Caco-2 (cell line): ENCODE measurements around the gene DLX1. TPM values are rescaled to one million over a fixed set of nuclear protein-coding genes. Genes with fewer than 3 reads are reported as not detected.

Source experiments
- BruUV-seq: library from RNA; stranded (reverse); fragments of 400-500 nt; replicated peaks from 2 replicates; lab custom pipeline; 2021; lab: Mats Ljungman, UMichigan
- CTCF ChIA-PET: fragments of 300-600 bp; sonication (Branson Sonifier 250); formaldehyde crosslinking; loops from one replicate; lab custom pipeline; 2022; ENCODE audit warnings: antibody characterized with exemption; lab: Charles Lee
- POLR2A ChIA-PET: fragments of 300-600 bp; sonication (Branson Sonifier 250); formaldehyde crosslinking; loops from one replicate; lab custom pipeline; 2022; ENCODE audit warnings: antibody characterized with exemption; lab: Charles Lee
- DNase-seq, 2 experiments: peaks; one replicate each; pipeline versions ENCODE4 v3.0.0 to v3.0.0-alpha.2; 2020 to 2022
- H3K27me3 ChIP-seq: replicated peaks from 2 replicates; pipeline ENCODE4 v1.6.0; 2011; ENCODE audit warnings: low read length; ENCODE audit not compliant: control insufficient read depth, insufficient read depth
- H3K36me3 ChIP-seq: 2 replicates; pipeline ENCODE4 v1.5.1; 2011; ENCODE audit warnings: low read length; ENCODE audit not compliant: control insufficient read depth, insufficient read depth
- H3K4me1 ChIP-seq: fragments of 250-450 bp; sonication (Bioruptor Pico); 2 replicates; pipeline ENCODE4 v1.5.1; 2020; ENCODE audit warnings: mild to moderate bottlenecking
- H3K4me3 ChIP-seq: 2 replicates; pipeline ENCODE4 v1.5.1; 2011; ENCODE audit warnings: low read depth, mild to moderate bottlenecking, control low read depth, low read length
- H3K9me3 ChIP-seq: fragments of 250-450 bp; sonication (Bioruptor Pico); 2 replicates; pipeline ENCODE4 v1.5.1; 2020; ENCODE audit warnings: mild to moderate bottlenecking, moderate library complexity
- H3K27ac Mint-ChIP-seq: one replicate; pipeline ENCODE4 v1.8.0; 2022; ENCODE audit warnings: mixed read lengths; ENCODE audit not compliant: unreplicated experiment
- H3K27me3 Mint-ChIP-seq: one replicate; pipeline ENCODE4 v1.8.0; 2022; ENCODE audit warnings: mixed read lengths; ENCODE audit not compliant: insufficient read depth, unreplicated experiment
- H3K36me3 Mint-ChIP-seq: one replicate; pipeline ENCODE4 v1.8.0; 2022; ENCODE audit warnings: mild to moderate bottlenecking, mixed read lengths; ENCODE audit not compliant: insufficient read depth, unreplicated experiment
- H3K4me1 Mint-ChIP-seq: one replicate; pipeline ENCODE4 v1.8.0; 2022; ENCODE audit warnings: low read depth, mixed read lengths; ENCODE audit not compliant: unreplicated experiment
- H3K4me3 Mint-ChIP-seq: one replicate; pipeline ENCODE4 v1.8.0; 2022; ENCODE audit warnings: mild to moderate bottlenecking, moderate library complexity, mixed read lengths; ENCODE audit not compliant: unreplicated experiment
- H3K9me3 Mint-ChIP-seq: one replicate; pipeline ENCODE4 v1.8.0; 2022; ENCODE audit warnings: mixed read lengths; ENCODE audit not compliant: unreplicated experiment
- CTCF ChIP-seq, 2 experiments: fragments of 200-600 bp in 1 of 2; IDR thresholded peaks; 1 replicate in 1 of 2; 2 replicates in 1 of 2; pipeline versions ENCODE4 v1.5.1 to v1.8.0; 2011 to 2022; ENCODE audit warnings: antibody characterized with exemption in 1 of 2, control low read depth in 1 of 2, inconsistent platforms in 1 of 2, low read depth in 1 of 2, low read length in 1 of 2, mild to moderate bottlenecking in 1 of 2, moderate library complexity in 1 of 2; ENCODE audit not compliant: insufficient read depth in 1 of 2, severe bottlenecking in 1 of 2, unreplicated experiment in 1 of 2
- intact Hi-C: fragments of 100-400 bp; cut with micrococcal nuclease; formaldehyde crosslinking; loops from one replicate; pipeline ENCODE4 v1.10.0; 2022; ENCODE audit not compliant: unreplicated experiment
- total RNA-seq: library from RNA; stranded (reverse); gene quantifications from 2 replicates; pipeline ENCODE4 v1.2.3, GENCODE V29; 2022

Gene DLX1
- total RNA-seq, 1 experiment from 2014 or later: 1.2 TPM

DNA sequence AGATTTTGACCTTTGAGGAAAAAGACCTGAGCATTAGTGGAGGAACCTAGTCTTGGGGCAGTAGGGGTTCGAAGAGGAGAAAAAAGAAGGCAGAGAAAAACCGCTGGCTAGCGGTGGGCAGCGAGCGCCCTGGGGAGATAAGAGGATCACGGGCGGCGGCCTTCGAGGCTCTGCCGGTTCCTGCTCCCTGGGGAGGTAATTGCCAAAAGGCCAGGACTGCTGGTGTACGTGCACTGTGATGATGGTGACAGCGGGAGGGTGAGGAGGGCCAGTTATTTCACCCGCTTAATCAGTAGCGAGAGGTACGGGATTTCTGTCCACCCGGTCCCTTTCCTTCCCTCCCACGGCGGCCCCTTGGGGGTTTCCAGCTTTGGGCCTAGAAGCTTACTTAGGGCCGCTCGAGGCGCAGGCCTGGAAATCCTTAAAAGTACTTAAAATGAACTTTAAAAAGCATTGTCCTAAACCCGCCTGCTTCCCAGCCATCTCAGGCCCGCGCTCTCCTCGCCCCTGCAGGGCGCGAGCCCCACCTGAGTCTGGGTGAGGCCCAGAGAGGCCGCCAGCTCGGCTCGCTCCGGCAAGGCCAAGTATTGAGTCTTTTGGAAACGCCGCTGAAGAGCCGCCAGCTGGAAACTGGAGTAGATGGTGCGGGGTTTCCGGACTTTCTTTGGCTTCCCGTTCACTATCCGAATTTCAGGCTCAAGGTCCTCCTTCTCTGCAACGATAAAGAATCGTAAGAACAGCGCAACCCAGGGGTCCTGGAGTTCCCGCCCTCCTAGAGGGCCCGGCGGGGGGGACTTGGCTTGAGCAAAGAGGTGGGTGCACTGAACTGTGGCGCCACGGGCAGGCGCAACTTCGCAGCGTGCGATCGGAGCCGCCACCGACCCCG, 15.9 kb downstream of the DLX1 start:
- Histone ChIP-seq H3K4me1 (peaks cover 11% of the 10 kb centered on the region), H3K4me3 (peak overlapping the region; percentile 62), H3K36me3 (no peaks in the 10 kb centered on the region), H3K27me3 (no peaks in the 10 kb centered on the region), H3K9me3 (no peaks in the 10 kb centered on the region)
- Mint-ChIP-seq H3K27ac (no peak overlapping the region), H3K36me3 (peaks cover 23% of the 10 kb centered on the region), H3K4me1 (peaks cover 14% of the 10 kb centered on the region), H3K4me3 (peak overlapping the region; percentile 88), H3K9me3 (no peaks in the 10 kb centered on the region), H3K27me3 (peaks cover 3% of the 10 kb centered on the region)
- intact Hi-C loops: loop anchor here (5.0 kb wide), 2 partner anchors 209 to 414 kb away; partner anchors contain the start of genes DYNC1I2 and SLC25A12
- BruUV-seq: no TSS peak
- no peak for TF ChIP-seq CTCF (IDR thresholded peaks at IDR 0.05; ENCODE audit: insufficient read depth in 1 of 2, low read depth in 1 of 2, low read length in 1 of 2, severe bottlenecking in 1 of 2, unreplicated experiment in 1 of 2)
- ChIA-PET CTCF (interaction anchor here (1.6 to 1.7 kb wide), 2 partner anchors 13 to 26 kb away, joined by 8 to 10 read pairs; no protein-coding TSS in a partner anchor), POLR2A (interaction anchor here (2.8 kb wide), 1 partner anchor 16 kb away, joined by 16 read pairs; the partner anchor contains the start of gene DLX1)
- DNase-seq: no peak

- H3K4me1 ChIP-seq: peaks cover 11% of the 10 kb centered on the region
- TSS peak; percentile 40 for BruUV-seq
- Mint-ChIP-seq H3K36me3 (peaks cover 20% of the 10 kb centered on the region), H3K27ac (peak overlapping the region; percentile 48), H3K4me1 (peaks cover 14% of the 10 kb centered on the region), H3K27me3 (peaks cover 3% of the 10 kb centered on the region), H3K4me3 (peak overlapping the region; percentile 88), H3K9me3 (no peaks in the 10 kb centered on the region)
- TF ChIP-seq CTCF (IDR thresholded peaks at IDR 0.05; ENCODE audit: insufficient read depth in 1 of 2, low read depth in 1 of 2, low read length in 1 of 2, severe bottlenecking in 1 of 2, unreplicated experiment in 1 of 2): no peak
- H3K27me3 ChIP-seq: no peaks in the 10 kb centered on the region
- H3K9me3 ChIP-seq: no peaks in the 10 kb centered on the region
- POLR2A ChIA-PET: interaction anchor here (1.5 to 2.8 kb wide), 2 partner anchors 17 to 180 kb away, joined by 7 to 16 read pairs; partner anchors contain the start of genes DLX1 and HAT1
- no peaks in the 10 kb centered on the region for H3K36me3 ChIP-seq
- H3K4me3 ChIP-seq: peak overlapping the region; percentile 62
- CTCF ChIA-PET: interaction anchor here (0.6 to 1.7 kb wide), 7 partner anchors 9 to 503 kb away, joined by 3 to 10 read pairs (median 5); partner anchors contain the start of genes DLX1 and HAT1
- intact Hi-C loops: loop anchor here (1.0 to 5.0 kb wide), 5 partner anchors 17 to 527 kb away; partner anchors contain the start of genes DLX1, DYNC1I2, METAP1D and SLC25A12
- peak; percentile 46 to 47 for DNase-seq
These were observed 16.6 kb downstream of the DLX1 start for GRCh38 chr2:172101821-172102390.
